HG03135 (cell line): ENCODE measurements around the gene EPDR1.
A peak's percentile ranks its signal among the peaks of the same experiment; 100 is the strongest.

Source experiments
- ATAC-seq: cut with Tn5 transposase; IDR thresholded peaks from one replicate; pipeline ENCODE4 v1.9.1; 2021; ENCODE audit warnings: mild to moderate bottlenecking, moderate library complexity; ENCODE audit not compliant: unreplicated experiment

Gene EPDR1

DNA sequence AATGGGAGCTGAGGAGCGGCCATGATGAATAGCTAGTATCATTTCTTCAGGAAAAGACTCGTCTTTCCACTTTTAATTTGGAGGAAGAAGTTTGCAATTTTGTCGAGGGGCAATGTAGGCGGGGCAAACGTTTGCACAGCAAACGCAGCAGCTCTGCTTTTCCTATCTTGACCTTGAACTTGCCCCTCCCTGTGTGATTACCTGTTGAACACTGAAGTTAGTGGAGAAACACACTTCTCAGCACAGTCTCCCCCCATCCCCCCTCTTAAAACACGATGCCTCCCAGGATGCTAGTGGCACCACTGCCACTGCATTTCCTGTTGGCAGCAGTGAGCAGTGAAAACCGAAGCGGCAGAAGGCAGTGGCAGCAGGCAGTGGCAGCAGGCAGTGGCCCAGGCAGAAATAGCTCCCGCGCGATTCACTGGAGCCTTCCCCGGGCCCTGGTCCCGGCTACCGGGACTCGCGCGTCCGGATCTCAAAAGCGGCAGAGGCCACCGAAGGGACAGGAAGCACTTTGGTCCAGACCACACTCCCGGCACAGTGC lies at the start of gene EPDR1:
TSS of gene EPDR1 (plus strand) at position 336 of the 544 bp plus-strand sequence. CDS start 300 bp downstream, outside the sequence.
- ATAC-seq, result peak; percentile 43

DNA sequence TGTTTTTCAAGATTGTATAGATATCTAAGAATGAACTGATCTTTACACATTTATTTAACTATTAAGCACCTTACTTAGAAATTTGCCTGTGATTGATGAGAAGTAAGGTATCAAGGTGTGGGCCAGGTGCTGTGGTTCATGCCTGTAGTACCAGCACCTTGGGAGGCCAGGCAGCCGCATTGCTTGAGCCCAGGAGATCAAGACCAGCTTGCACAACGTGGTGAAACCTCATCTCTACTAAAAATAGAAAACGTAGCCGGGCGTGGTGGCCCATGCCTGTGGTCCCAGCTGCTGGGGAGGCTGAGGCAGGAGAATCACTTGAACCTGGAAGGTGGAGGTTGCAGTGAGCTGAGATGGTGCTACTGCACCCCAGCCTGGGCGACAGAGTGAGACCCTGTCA lies 38.4 kb upstream of the EPDR1 start:
- ATAC-seq, result no peak

GRCh38 chr7:37893359-37893758 lies 27.1 kb upstream of the EPDR1 start:
- no peak for ATAC-seq

DNA sequence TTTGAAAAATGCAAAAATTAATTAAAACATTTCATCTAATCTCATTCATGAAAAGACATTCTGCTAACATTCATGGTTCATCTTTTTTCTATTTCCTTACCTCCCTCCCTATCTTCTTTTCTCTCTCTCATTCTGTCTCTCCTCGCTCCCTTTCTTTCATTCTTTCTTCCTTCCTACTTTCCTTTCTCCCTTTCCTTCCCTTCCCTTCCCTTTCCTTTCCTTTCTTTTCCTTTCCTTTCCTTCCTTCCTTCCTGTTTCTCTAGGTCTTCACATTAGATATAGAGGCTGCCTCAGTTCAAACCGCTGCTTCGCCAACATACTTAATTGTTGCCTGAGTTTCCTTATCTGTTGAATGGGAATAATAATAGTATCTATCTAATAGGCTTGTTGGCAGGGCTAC lies 25.8 kb upstream of the EPDR1 start:
- ATAC-seq, result no peak

- no peak for ATAC-seq
Measured at GRCh38 chr7:37899712-37900247, 20.7 kb upstream of the EPDR1 start.

- ATAC-seq, result no peak
Measured at GRCh38 chr7:37901236-37901827, 19.1 kb upstream of the EPDR1 start.

- ATAC-seq, result no peak
Measured at GRCh38 chr7:37901890-37902524, 18.4 kb upstream of the EPDR1 start.

DNA sequence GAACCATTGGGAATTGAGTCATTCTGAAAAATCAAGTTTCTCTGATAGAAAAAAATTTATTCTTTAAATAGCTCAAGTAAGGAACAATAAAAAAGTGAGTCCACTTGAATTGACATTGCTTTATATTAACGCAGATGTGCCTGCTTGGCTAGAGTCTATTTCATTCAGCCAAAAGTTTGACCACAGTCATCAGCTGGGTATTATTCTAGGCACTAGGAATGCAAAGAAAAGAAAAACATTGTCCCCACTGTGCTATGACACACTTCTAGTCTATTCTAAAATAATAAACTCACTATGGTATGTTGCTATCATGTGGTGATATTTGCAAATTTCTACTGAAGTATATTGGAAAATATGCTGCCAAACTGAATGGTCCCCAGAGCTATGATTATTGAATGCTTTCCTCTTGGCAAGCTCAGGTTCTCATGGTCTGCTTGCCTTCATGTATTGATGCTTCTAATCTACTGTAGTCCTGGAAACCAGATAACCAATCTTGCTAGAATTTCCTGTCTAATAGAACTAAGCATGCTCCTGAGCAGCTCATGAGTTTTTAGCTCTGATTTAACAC lies 12.1 kb upstream of the EPDR1 start:
- no peak for ATAC-seq

GRCh38 chr7:37912756-37913155 lies 7.7 kb upstream of the EPDR1 start:
- ATAC-seq, result no peak

DNA sequence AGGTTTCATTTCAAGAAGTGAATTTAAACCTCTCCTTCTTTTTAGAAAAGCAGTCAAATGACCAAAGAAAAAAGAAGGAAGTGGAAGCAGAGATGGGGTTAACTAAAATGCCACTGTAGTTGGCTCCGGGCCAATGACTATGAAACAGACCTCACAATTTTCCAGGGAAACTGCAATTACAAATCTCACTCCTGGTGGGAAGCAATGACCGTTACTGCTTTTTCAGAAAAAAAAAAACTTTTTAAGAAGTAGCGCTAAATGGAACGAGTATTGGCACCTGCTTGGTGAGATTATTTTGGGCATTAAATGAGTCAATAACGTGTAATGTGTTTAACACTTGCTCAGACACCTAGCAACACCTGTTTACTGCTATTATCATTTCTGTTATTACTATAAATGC lies 5.0 kb upstream of the EPDR1 start:
- no peak for ATAC-seq

DNA sequence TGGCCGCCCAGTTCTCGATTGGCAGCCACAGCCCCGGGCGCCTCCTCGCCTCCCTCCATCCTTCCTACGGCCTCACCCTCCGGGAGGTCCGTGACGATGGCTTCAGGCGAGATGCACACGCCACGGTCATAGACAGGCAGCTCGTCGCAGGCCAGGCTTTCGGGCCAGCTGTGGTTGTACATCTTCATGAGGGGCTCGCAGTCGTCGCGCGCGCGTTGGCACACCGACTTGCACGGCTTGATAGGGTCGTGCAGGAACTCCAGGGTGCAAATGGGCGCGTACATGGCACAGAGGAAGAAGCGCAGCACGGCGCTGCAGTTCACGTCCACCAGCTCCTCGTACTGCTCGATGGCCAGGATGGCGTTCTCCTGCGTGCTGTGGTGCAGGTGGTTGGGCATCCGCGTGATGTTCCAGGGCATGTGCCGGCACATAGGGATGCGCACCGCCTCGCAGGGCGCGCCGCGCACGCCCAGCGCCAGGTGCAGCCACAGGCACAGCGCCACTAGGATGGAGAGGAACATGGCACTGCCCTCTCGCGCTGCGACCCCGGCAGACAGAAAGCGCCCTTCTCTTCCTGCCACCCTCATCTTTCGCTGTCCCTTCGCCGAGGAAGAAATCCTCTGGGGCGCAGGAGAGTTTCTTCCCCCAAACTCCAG lies 4.3 kb upstream of the EPDR1 start:
- no peak for ATAC-seq

GRCh38 chr7:37916673-37917660 lies 3.5 kb upstream of the EPDR1 start, which contains the start of gene SFRP4:
TSS of gene SFRP4 (minus strand) at chr7:37916817. CDS start at chr7:37916537, 280 bp downstream.
- peak; percentile 43 for ATAC-seq

DNA sequence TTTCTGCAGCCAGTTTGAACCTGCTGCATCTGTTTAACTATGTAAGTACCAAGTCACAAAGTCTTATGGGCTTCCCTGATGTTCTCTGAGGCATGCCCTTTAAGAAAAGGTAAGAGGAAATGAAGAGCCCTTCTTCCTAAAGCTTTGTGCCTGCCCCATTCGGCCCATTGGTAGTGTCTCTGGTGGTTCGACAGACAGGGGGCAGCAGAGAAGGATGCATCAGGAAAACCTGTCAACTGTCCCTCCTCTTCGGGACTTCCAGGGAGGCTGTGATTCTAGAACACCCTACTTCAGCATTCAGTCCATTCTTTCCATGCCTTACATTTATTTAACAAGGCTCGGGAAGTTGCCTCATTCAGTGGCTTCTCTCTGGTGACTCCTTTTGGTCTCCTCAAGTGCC lies 1.9 kb upstream of the EPDR1 start:
- no peak for ATAC-seq

DNA sequence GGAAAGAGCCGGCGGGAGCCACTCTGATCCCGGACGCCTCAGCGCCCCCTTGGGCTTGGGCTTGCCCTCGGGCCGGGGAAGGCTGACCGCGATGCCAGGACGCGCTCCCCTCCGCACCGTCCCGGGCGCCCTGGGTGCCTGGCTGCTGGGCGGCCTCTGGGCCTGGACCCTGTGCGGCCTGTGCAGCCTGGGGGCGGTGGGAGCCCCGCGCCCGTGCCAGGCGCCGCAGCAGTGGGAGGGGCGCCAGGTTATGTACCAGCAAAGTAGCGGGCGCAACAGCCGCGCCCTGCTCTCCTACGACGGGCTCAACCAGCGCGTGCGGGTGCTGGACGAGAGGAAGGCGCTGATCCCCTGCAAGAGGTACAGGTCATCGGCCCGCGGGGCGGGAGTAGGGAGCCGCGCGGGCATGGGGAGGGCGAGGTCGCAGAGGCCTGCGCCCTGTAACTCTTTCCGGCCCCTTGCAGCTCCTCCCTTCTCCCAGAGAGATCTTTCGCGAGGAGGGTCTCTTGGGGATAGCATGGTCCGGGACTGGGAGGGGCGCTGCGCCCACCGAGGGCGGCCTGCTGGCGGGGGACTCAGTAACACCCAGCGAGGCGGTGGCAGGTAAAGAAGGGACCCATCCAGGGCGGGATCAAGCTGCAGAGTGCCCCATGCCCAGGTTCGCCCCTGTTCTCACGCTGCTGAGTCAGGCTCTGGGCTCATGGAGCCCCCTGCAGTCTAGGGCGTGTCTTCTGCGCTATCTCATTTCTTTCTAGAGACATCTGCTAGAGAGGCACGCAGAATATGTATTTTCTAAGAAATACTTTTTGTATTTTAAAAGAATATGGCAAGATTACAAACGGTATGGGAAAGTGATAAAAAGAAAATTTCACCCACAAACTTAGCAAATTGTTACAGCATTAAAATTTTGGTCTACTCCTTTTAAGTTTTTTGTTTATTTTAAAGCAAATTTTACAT lies 687 bp downstream of the EPDR1 start:
- peak; percentile 35 for ATAC-seq

DNA sequence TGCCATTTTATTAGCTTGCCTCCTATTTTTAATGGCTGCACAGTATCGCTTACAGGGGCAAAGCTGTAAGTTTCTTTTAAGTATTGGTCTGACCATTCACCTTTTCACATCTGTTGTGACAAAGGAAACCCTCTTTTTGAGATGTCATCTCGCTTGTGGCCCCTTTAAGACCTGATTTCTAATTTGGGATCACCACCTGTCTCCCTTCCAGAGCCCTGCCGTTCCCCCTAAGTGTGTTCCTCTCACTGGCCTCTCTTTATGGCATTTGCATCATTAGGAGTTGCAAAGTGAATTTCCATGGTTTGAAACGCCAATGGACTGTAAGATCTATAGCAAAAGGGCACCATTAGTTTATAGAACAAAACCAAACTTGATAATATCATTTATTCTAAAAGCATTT lies 1.4 kb downstream of the EPDR1 start:
- no peak for ATAC-seq

DNA sequence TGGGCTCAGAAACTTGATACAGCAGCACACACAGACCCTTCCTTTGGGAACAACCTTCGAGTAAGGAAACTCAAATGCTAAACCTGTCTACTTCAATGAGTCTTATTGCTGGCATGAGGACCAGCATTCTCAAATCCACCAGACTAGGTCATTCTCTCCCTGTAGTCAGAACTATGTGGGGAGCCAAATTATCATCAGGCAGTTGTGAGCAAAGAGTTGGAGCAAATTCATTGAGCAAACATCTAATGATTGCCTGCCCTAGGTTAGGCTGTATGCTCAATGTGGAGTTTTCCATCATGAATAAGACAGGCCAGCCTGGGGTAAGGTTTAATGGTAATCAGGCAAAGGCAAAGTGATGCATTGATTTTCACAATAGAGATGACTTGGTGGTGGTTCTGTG lies 3.6 kb downstream of the EPDR1 start:
- no peak for ATAC-seq

DNA sequence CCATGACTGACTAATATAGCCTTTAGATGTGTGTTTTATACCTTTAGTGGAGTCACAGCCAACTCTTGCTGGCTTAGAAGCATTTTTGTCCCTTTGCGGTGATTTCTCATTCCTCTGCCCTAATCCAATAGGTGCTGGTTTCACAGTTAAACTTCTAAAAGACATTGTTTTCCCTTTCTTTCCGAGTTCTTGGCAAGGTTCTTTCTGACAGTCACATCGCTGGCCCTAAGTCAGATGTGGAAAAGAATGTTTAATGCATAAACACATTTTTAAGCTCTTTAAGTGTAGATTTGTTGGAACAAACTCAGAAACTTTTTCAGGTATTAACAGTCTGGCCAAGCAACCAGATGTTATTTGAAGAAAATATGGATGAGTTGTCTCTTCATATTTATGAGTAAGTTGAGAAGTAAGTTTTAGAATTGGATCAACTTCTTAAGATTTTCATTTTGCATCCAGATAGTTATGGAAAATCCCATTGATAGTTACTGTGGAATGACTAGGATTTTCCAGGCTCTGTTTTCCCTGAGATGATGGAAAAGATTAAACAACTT lies 4.1 kb downstream of the EPDR1 start:
- ATAC-seq, result no peak

DNA sequence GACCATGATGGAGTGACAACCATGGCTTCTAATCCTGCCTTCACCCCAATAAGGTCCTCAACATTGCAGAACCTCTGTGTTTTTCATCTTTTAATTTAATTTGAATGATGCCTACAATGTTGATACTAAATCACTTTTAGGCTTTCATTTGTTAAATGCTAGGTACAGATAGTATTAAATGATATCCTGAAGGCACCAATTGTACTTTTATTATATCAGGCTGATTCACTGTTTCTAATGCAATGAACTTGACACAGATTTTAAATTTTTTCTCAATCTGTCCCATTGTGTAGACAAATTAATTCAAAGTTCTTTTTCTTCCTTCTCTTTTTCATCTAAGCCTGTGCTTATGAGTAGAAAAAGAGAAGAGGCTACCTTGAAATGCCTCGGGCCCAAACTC lies 5.2 kb downstream of the EPDR1 start:
- no peak for ATAC-seq
